ENCODE measurements around the gene DDAH1.

The DDAH1 gene

GRCh38 chr1:85273397-85273796, 191.6 kb downstream of the DDAH1 start:
- no peak for DNase-seq
- H3K4me1 ChIP-seq (ENCODE audit: control extremely low read depth in 1 of 4, control insufficient read depth in 4 of 4, insufficient read depth in 4 of 4, low read length in 3 of 4): peaks cover 11 to 25% (median 18%) of the 10 kb centered on the region in 4 experiments
- CTCF ChIA-PET: interaction anchor here (1.4 to 8.1 kb wide), 2 partner anchors 9 to 13 kb away, joined by 4 to 84 read pairs; partner anchors contain the start of gene C1orf52
- peaks cover 10 to 39% (median 21%) of the 10 kb centered on the region in 4 experiments for H3K36me3 ChIP-seq (ENCODE audit: control insufficient read depth in 4 of 4, insufficient read depth in 4 of 4, low read length in 3 of 4)
- no peaks in the 10 kb centered on the region for H3K27me3 ChIP-seq (replicated peaks in 2 of 5; ENCODE audit: control insufficient read depth in 4 of 5, insufficient read depth in 5 of 5, low read length in 4 of 5)
- POLR2A ChIA-PET: interaction anchor here (0.7 kb wide), 1 partner anchor 370 kb away, joined by 3 read pairs; no protein-coding TSS in a partner anchor
- H3K4me3 ChIP-seq (ENCODE audit: control insufficient read depth in 1 of 7, extremely low read depth in 1 of 7, insufficient read depth in 4 of 7, low read depth in 2 of 7, low read length in 6 of 7): no peak overlapping the region
- no peak overlapping the region for H3K27ac ChIP-seq (ENCODE audit: insufficient read depth in 1 of 2, low read depth in 1 of 2, low read length in 2 of 2, poor library complexity in 1 of 2, severe bottlenecking in 2 of 2)
- no peaks in the 10 kb centered on the region for H3K9me3 ChIP-seq (ENCODE audit: control extremely low read depth in 1 of 5, control insufficient read depth in 4 of 5, insufficient read depth in 2 of 5, low read depth in 1 of 5, low read length in 4 of 5)

GRCh38 chr1:85268801-85269585, 196.0 kb downstream of the DDAH1 start:
- POLR2A ChIA-PET: no interaction called here
- H3K36me3 ChIP-seq (ENCODE audit: control insufficient read depth in 4 of 4, insufficient read depth in 4 of 4, low read length in 3 of 4): peaks cover 15 to 59% (median 40%) of the 10 kb centered on the region in 4 experiments
- no peak for DNase-seq
- no peaks in the 10 kb centered on the region for H3K27me3 ChIP-seq (replicated peaks in 2 of 5; ENCODE audit: control insufficient read depth in 4 of 5, insufficient read depth in 5 of 5, low read length in 4 of 5)
- H3K27ac ChIP-seq (ENCODE audit: insufficient read depth in 1 of 2, low read depth in 1 of 2, low read length in 2 of 2, poor library complexity in 1 of 2, severe bottlenecking in 2 of 2): no peak overlapping the region
- H3K4me3 ChIP-seq (ENCODE audit: control insufficient read depth in 1 of 7, extremely low read depth in 1 of 7, insufficient read depth in 4 of 7, low read depth in 2 of 7, low read length in 6 of 7): no peak overlapping the region
- H3K4me1 ChIP-seq (ENCODE audit: control extremely low read depth in 1 of 4, control insufficient read depth in 4 of 4, insufficient read depth in 4 of 4, low read length in 3 of 4): no peaks in the 10 kb centered on the region
- 100% methylated on average over 1 of the region's 5 CpGs for WGBS (ENCODE audit: insufficient coverage)
- CTCF ChIA-PET: interaction anchor here (1.1 to 2.3 kb wide), 2 partner anchors 10 to 324 kb away, joined by 3 to 10 read pairs; partner anchors contain the start of gene C1orf52
- no peaks in the 10 kb centered on the region for H3K9me3 ChIP-seq (ENCODE audit: control extremely low read depth in 1 of 5, control insufficient read depth in 4 of 5, insufficient read depth in 2 of 5, low read depth in 1 of 5, low read length in 4 of 5)
